CD4-positive, alpha-beta T cell (primary cell): Measurements from ENCODE around the gene VWC2L. TPM values are rescaled to one million over a fixed set of nuclear protein-coding genes. Genes with fewer than 3 reads are reported as not detected.

ENCODE experiments used
- ATAC-seq: fragments of 200-7000 bp; cut with Tn5 transposase; one replicate; pipeline ENCODE4 v1.10.0; 2022; ENCODE audit warnings: mild to moderate bottlenecking; ENCODE audit not compliant: poor library complexity
- CTCF ChIA-PET: fragments of 350-600 bp; sonication (Branson Sonifier 250); formaldehyde crosslinking; loops from one replicate; lab custom pipeline; 2021; ENCODE audit warnings: antibody characterized with exemption, inconsistent platforms; lab: Charles Lee
- POLR2A ChIA-PET: fragments of 350-600 bp; sonication (Branson Sonifier 250); formaldehyde crosslinking; loops from one replicate; lab custom pipeline; 2021; ENCODE audit warnings: antibody characterized with exemption, inconsistent platforms; lab: Charles Lee
- DNase-seq, 14 experiments: peaks; one replicate each; pipeline ENCODE4 v3.0.0-alpha.2; 2013 to 2020; ENCODE audit warnings: mixed read lengths in 2 of 14
- H3K27ac ChIP-seq, 2 donors: one replicate each; pipeline versions ENCODE4 v1.5.1 to v1.7.0; 2013; ENCODE audit warnings: low read length in 2 of 2, low read depth in 1 of 2, mild to moderate bottlenecking in 1 of 2
- H3K27me3 ChIP-seq, 2 experiments: 1 replicate in 1 of 2; 2 replicates in 1 of 2; pipeline versions ENCODE4 v1.6.1 to v1.7.0; 2013; ENCODE audit warnings: low read length in 2 of 2, control low read depth in 1 of 2, mild to moderate bottlenecking in 1 of 2, moderate library complexity in 1 of 2; ENCODE audit not compliant: insufficient read depth in 2 of 2, control insufficient read depth in 1 of 2
- H3K36me3 ChIP-seq: one replicate; pipeline ENCODE4 v1.6.1; 2013; ENCODE audit warnings: low read length, control low read depth; ENCODE audit not compliant: insufficient read depth
- H3K4me1 ChIP-seq: one replicate; pipeline ENCODE4 v1.6.1; 2013; ENCODE audit warnings: low read length, control low read depth; ENCODE audit not compliant: insufficient read depth
- H3K4me3 ChIP-seq: one replicate; pipeline ENCODE4 v1.5.1; 2013; ENCODE audit warnings: mild to moderate bottlenecking, low read length, moderate library complexity
- H3K9me3 ChIP-seq, 2 experiments: 1 replicate in 1 of 2; 2 replicates in 1 of 2; pipeline versions ENCODE4 v1.6.1 to v1.7.0; 2013; ENCODE audit warnings: low read length in 2 of 2, mild to moderate bottlenecking in 2 of 2, control low read depth in 1 of 2, moderate library complexity in 1 of 2; ENCODE audit not compliant: control insufficient read depth in 1 of 2, insufficient read depth in 1 of 2
- H3K27ac Mint-ChIP-seq: one replicate; pipeline ENCODE4 v1.8.0; 2020; ENCODE audit warnings: mixed read lengths
- H3K27me3 Mint-ChIP-seq: one replicate; pipeline ENCODE4 v1.8.0; 2021; ENCODE audit warnings: mixed read lengths
- H3K36me3 Mint-ChIP-seq: one replicate; pipeline ENCODE4 v1.8.0; 2021; ENCODE audit warnings: low read depth, mixed read lengths
- H3K4me1 Mint-ChIP-seq: one replicate; pipeline ENCODE4 v1.8.0; 2021; ENCODE audit warnings: low read depth, mixed read lengths
- H3K4me3 Mint-ChIP-seq: one replicate; pipeline ENCODE4 v1.8.0; 2020; ENCODE audit warnings: mild to moderate bottlenecking, mixed read lengths
- H3K9me3 Mint-ChIP-seq: one replicate; pipeline ENCODE4 v1.8.0; 2020; ENCODE audit warnings: mixed read lengths
- intact Hi-C, 2 experiments: fragments of 100-400 bp; cut with DNase I in 1 of 2; cut with micrococcal nuclease in 1 of 2; formaldehyde crosslinking; loops; one replicate each; pipeline versions ENCODE4 v1.15.1 to v1.9.0; 2023 to 2025; cut with DNase I, micrococcal nuclease
- total RNA-seq, 174 experiments: library from RNA in 2 of 174; stranded (reverse) in 2 of 174; gene quantifications; one replicate each; pipeline ENCODE4 v1.2.3 and lab custom pipeline; 2021 to 2026
- TF ChIP-seq, protein P1 (sequence below): fragments of 200-600 bp; IDR thresholded peaks from one replicate; pipeline ENCODE4 v1.8.0; 2022; ENCODE audit warnings: antibody characterized with exemption, mild to moderate bottlenecking

The VWC2L gene
- total RNA-seq, 2 experiments from 2014 or later = not detected

DNA sequence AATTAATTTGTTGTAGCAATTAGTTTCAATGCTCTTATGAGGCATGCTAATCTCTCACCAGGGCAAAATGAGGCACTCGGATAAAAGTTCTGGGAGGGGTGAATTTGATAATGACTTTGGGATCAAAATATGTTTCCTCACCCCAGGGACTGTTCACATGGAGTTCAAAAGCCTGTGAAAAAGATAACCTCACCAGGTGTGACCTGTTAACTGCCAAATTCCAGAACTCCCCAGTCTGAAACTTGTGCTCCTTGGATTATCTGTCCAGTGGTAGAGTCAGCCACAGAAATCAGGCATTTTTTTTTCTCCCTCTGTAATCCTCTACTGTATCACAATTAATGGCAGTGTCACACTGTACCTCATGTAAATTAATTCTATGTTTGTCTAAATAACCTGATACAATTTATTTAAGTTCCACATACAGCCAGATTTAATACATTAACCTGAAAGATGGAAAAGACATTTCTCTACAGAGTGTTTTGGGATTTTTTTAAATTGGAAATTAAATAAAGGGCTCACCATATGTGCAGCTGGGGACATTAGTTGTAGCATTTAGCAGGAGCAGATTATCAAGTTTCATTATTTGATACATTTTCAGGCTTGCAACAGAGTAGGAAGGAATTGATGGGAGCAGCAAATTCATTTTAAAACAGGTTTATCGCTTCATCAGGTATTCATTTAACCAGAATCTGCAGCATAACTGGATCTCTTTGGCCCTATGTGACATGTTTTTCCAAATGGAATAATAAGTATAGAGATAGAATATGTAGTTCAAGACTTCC, 191.2 kb downstream of the VWC2L start:
- no peaks in the 10 kb centered on the region for H3K27me3 Mint-ChIP-seq
- Histone ChIP-seq H3K36me3 (no peaks in the 10 kb centered on the region), H3K4me1 (no peaks in the 10 kb centered on the region), H3K4me3 (no peak overlapping the region), H3K9me3 (no peaks in the 10 kb centered on the region), H3K27ac (no peak overlapping the region), H3K27me3 (no peaks in the 10 kb centered on the region)
- intact Hi-C loops = no loop called here
- DNase-seq (no peak), ATAC-seq (no peak)
- H3K4me1 Mint-ChIP-seq = no peaks in the 10 kb centered on the region
- H3K27ac Mint-ChIP-seq = no peak overlapping the region
- POLR2A ChIA-PET = no interaction called here
- TF ChIP-seq, protein P1, sequence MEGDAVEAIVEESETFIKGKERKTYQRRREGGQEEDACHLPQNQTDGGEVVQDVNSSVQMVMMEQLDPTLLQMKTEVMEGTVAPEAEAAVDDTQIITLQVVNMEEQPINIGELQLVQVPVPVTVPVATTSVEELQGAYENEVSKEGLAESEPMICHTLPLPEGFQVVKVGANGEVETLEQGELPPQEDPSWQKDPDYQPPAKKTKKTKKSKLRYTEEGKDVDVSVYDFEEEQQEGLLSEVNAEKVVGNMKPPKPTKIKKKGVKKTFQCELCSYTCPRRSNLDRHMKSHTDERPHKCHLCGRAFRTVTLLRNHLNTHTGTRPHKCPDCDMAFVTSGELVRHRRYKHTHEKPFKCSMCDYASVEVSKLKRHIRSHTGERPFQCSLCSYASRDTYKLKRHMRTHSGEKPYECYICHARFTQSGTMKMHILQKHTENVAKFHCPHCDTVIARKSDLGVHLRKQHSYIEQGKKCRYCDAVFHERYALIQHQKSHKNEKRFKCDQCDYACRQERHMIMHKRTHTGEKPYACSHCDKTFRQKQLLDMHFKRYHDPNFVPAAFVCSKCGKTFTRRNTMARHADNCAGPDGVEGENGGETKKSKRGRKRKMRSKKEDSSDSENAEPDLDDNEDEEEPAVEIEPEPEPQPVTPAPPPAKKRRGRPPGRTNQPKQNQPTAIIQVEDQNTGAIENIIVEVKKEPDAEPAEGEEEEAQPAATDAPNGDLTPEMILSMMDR = no peak
- no peaks in the 10 kb centered on the region for H3K36me3 Mint-ChIP-seq
- H3K9me3 Mint-ChIP-seq = no peaks in the 10 kb centered on the region
- CTCF ChIA-PET = no interaction called here
- no peak overlapping the region for H3K4me3 Mint-ChIP-seq

DNA sequence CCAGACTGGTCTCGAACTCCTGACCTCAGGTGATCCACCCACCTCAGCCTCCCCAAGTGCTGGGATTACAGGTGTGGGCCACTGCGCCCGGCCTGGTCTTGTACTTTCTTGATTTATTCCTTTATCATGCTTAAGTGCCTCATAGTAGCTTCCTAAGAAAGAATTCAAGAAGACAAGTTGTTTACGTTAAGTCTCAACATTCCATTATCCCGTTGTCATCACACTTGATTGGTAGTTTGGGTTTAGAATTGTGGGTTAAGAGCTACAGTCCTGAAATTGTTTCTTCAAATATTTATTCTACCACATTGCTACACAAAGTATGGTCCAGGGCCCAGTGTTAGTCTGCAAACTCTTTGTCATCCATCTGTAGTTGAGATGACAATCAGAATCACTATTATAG, 194.0 kb downstream of the VWC2L start:
- DNase-seq (no peak), ATAC-seq (no peak)
- Histone ChIP-seq H3K4me3 (no peak overlapping the region), H3K4me1 (no peaks in the 10 kb centered on the region), H3K27me3 (no peaks in the 10 kb centered on the region), H3K36me3 (no peaks in the 10 kb centered on the region), H3K9me3 (no peaks in the 10 kb centered on the region), H3K27ac (no peak overlapping the region)
- TF ChIP-seq, protein P1 = no peak
- no peaks in the 10 kb centered on the region for H3K36me3 Mint-ChIP-seq
- no peaks in the 10 kb centered on the region for H3K9me3 Mint-ChIP-seq
- H3K4me1 Mint-ChIP-seq = no peaks in the 10 kb centered on the region
- ChIA-PET POLR2A (no interaction called here), CTCF (no interaction called here)
- intact Hi-C loops = no loop called here
- no peak overlapping the region for H3K27ac Mint-ChIP-seq
- H3K4me3 Mint-ChIP-seq = no peak overlapping the region
- H3K27me3 Mint-ChIP-seq = no peaks in the 10 kb centered on the region

DNA sequence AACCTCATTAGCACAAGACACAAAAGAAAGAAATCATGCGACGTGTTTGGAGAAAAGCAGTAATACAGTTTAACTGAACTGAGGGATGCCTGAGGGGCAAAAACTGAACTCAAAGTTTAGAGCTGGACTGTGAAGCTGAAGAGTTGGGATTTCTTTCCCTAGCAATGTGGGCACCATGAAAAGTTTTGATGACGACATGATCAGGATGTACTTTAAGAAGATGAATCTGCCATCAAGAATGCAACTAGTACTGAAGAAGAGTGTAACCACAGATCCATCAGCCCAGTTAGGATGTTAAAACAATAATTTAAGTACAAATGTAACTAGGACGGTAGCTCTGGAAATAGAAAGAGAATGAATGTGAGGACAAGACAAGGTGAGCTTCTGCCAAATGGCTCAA, 196.2 kb downstream of the VWC2L start:
- Histone ChIP-seq H3K4me3 (no peak overlapping the region), H3K4me1 (no peaks in the 10 kb centered on the region), H3K27ac (no peak overlapping the region), H3K27me3 (no peaks in the 10 kb centered on the region), H3K36me3 (no peaks in the 10 kb centered on the region), H3K9me3 (no peaks in the 10 kb centered on the region)
- ChIA-PET POLR2A (no interaction called here), CTCF (no interaction called here)
- no peak for ATAC-seq
- TF ChIP-seq, protein P1 = no peak
- Mint-ChIP-seq H3K4me3 (no peak overlapping the region), H3K36me3 (no peaks in the 10 kb centered on the region), H3K27ac (no peak overlapping the region), H3K9me3 (no peaks in the 10 kb centered on the region), H3K4me1 (no peaks in the 10 kb centered on the region), H3K27me3 (no peaks in the 10 kb centered on the region)
- intact Hi-C loops = no loop called here
- no peak for DNase-seq
